Pons (tissue), 1 donor: ENCODE measurements around the gene ISYNA1.

Experiments used
- DNase-seq: peaks from one replicate; pipeline ENCODE4 v3.0.0-alpha.2; 2016; ENCODE audit warnings: low spot score

The ISYNA1 gene

DNA sequence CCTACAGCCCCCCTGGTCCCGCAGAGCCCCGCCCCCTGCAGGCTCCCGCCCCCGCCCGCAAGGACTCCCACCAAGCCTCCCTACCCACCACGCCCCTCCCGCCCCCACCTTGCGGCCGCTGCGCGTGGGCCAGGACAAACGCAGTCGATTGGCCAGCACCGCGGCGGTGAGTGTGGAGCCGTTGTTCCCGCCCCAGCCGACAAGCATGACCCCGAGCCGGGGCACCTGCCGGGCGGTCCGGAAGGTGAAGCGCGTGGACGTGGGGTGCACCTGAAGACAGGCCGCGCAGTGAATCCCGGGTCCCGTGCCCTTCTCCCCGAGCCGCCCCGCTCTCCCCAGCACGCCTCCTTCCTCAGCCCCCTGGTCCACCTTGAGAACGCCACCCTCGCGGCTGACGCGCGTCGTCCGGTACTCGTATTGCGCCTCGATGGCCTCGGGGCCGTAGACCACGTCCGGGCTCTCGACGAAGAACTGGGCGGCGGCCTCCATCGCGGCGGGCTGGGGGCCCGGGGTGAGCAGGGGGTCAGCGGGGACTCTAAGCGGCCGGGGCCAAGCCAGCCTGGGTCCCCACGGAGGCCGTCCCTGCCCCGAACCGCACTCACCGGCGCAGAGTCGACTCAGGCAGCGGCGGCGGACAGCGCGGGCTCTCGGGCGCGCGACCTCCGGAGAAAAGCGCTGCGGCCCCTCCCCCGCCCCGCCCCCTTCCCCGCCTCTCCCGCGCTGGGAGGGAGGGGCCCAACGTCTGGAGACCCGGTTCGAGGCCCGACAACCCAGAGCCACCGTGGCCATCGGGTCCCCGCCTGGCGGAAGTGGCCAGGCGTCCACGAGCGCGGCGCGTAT is at the start of gene ISYNA1:
Gene ISYNA1 (minus strand): TSS at position 643 of the 840 bp plus-strand sequence. CDS start 154 bp downstream, at position 489.
- DNase-seq, result no peak

DNA sequence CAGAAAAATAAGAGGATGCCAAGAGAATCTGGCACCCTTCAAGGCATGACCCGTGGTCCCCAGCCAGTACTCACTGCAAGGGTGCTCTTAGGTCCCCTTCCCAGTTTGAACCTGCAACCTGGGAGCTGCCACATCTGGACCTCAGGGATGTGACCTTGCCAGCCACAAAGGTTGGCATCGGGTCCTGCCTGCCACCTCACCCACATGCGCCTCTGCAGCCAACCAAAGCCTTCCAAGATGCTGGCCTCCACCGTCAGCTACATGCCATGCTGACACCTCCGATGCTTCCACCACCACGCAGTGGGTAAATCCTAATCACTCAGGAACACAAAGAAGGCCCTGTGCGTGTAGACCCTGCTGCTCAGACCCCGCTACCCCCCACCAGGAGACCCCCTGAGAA is 48.8 kb upstream of the ISYNA1 start:
- DNase-seq, result no peak

GRCh38 chr19:18484992-18485391 is 47.1 kb upstream of the ISYNA1 start:
- DNase-seq, result no peak

GRCh38 chr19:18483119-18483890 is 45.4 kb upstream of the ISYNA1 start:
- no peak for DNase-seq

GRCh38 chr19:18481505-18482222 is 43.7 kb upstream of the ISYNA1 start:
- no peak for DNase-seq

DNA sequence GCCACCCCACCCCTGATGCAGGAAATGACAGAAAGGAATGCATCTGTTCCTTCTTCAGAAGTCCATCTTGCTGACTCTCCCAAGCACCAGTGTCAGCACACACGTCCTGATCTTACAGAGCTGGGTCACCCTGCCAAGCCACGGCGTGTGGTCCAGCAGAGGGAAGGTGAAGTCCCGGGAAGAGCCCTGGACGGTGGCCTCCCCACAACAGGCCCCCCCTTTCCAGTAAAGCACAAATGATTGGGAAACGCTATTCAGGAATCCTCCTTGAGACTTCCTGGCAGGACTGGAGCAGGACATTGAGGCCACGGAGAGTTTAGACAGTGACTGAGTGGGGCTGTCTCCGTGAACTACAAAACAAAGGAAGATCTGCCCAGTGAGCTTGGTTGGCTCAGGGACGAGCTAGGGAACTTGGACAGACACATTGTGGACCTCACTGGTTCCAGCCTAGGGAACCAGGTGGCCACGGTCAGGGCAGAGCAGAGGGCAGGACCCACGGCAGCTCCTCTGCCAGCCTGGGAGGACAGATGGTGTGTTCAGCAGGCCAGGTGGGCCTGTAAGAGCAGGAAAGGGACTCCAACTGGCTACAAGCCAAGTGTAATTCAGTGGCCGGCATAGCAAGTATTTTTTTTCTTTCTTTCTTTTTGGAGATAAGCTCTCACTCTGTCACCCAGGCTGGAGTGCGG is 42.2 kb upstream of the ISYNA1 start:
- no peak for DNase-seq

DNA sequence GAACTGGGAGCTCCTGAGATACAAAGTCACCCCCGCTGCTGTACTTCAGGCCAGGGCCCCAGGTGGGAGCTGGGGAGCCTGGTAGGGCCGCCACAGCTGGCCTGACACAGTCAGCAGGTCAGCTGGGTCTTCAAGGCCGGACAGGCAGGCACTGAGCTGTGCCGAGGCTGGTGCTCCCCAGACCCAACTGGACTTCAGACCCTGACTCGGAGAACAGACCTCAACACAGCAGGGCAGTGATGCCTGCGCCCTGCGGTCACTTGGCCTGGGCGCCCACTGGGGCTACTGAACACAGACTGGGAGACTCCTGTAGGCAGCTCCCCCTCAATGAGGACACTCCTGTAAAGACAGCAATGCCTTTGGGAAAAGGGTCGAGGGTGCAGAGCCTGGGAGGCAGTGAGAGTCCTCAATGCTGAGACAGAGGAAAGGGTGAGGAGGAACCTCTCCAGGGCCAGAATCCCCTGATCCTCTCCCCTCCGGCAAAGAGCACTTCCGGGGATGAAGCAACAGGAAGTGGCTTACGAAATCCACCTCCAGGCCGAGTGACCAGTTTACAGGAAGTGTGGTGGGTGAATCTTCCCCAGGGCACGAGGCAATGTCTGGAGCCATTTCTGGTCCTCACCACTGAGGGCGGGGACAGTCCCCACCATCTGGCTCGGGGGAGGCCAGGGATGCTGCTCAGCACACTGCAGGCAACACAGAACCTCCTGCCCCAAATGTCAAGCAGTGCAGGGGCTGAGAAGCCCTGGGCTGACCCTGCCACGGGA is 40.8 kb upstream of the ISYNA1 start:
- DNase-seq, result peak; percentile 74

- DNase-seq, result no peak
Observed at GRCh38 chr19:18477974-18478373, 40.0 kb upstream of the ISYNA1 start.

- no peak for DNase-seq
Observed at GRCh38 chr19:18477042-18477779, 39.3 kb upstream of the ISYNA1 start.

DNA sequence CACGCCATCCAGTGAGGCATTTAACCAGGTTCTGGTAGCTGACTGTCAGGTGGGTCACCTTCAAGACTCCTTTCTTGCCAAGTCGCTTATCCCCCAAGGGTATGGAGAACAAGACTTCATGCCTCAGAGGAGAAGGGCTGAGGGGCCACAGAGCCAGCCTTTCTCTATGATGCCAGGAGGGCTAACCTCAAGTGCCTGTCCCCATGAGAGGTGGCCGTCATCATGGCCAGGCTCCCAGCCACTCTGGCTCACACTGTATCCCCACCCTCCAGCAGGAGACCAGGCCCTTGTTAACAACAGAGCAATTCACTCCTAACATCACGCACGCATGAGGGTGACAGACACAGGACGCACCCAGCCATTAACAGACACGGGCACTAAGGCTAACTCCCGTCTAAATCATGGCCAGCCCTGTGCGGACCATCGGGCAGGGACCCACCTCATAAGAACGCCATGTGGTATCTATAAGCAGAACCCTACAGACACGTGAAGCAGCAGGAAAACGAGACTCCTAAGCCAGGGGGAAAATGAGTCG is 38.6 kb upstream of the ISYNA1 start:
- DNase-seq, result no peak

- DNase-seq, result no peak
Observed at GRCh38 chr19:18475762-18476331, 37.9 kb upstream of the ISYNA1 start.

DNA sequence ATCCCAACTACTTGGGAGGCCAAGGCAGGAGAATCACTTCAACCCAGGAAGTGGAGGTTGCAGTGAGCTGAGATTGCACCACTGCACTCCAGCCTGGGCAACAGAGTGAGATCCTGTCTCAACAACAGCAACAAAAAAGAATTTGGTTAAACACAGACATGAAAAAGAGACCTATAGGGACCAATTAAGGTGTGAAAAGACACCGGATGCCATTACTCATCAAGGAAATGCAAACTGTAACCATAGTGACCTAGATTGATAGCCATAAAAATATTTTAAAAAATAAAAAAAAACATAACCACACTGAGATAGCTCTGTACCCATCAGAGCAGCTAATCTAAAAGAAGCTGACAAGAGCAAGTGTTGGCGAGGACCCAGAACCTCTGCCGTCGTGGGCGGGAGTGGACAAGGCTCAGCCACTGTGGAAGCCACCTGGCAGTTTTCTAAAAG is 37.1 kb upstream of the ISYNA1 start:
- DNase-seq, result no peak

GRCh38 chr19:18474366-18474887 is 36.5 kb upstream of the ISYNA1 start:
- no peak for DNase-seq

DNA sequence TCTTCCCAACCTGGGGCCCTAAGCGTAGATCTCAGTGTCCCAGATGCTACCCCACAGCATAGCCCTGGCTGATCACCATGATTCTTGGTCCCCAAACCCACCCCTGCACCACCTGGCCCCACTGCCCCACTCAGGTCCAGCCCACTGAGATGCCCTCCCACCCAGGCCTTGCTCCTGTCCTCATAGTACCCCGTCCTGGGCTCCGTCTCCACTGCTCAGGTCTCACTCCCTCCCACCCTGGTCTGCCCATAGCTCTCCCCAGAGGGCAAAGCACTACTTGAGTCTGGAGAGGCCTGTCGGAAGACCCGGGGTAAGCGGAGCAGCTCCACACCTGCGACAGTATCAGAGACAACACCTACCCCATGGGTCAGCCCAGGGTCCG is 35.8 kb upstream of the ISYNA1 start:
- DNase-seq, result no peak

GRCh38 chr19:18473003-18473705 is 35.2 kb upstream of the ISYNA1 start:
- DNase-seq, result no peak

DNA sequence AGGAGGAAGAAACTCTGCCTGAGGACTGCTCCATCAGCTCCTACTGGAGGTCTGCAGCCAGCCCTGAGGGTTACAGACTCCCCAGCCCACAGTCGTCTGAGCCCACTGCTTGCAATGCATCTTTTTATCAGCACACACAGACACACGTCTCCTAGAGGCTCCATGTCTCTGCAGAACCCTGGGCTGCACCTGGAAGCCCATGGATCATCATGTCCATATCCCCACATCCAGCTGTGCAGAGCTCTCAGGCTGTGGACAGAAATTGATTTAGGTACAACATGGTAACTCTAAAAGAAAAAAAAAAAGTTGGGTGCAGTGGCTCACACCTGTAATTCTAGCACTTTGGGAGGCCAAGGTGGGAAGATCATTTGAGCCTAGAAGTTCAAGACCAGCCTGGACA is 32.9 kb upstream of the ISYNA1 start:
- DNase-seq, result no peak

DNA sequence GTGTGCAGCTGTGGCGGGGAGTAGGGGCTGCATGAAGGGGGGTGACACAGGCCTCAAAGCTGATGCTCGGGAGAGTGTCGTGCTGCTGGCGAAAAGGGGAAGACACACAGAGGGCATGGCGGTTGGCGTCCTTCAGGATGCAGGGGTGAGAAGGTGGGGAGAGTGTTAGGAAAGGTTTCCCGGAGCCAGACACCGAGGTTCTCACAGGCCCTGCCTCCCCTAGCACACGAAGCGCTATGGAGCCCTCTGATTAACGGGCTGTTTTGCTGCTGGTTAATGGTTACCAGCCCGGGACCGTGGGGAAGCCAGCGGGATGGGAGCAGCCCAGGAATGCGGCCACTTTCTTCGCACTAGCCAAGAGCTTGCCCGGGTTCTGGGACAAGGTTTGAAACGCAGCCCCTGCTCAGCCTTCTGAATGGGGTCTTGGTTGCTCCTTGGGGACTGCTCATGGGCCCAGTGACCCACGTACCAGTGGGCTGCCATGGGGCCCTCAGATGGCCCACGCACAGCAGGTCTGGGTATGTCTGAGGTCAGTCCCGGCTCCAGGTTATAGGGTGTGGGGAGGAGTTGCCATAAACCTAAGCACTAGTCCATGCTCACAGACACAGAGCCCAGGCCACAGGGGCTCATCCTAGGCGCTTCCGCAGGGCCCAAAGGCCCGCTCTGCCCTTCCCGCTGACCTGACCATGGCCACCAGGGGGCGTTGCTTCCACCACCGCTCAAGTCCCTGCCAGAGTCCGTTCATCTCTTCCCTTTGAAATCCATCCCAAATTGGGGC is 31.3 kb upstream of the ISYNA1 start:
- DNase-seq, result peak; percentile 53

DNA sequence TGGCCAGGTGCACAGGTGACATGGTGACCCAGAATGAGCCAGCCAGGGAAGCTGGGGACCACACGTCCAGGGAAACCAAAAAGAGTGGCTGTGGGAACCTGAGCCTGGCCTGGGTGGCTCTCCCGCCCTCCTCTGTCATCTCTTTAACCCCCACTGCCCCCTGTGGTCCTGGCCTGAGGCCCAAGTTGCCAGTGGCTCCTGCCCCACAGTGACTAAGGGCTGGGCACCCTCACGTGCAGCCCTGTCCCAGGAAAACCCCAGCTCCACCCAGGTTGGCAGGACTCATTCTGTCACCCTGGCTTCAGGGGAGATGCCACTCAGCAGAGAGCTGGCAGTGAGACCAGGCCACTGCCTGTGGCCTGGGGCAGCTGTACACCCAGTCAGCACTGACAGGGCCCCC is 30.6 kb upstream of the ISYNA1 start:
- DNase-seq, result no peak
